Ramos (cell line): ENCODE data around the gene ST6GALNAC4.

Experiments
- in situ Hi-C: fragments of 300-500 bp; cut with MboI; formaldehyde crosslinking; loops from one replicate; pipeline ENCODE4 v1.14.3; 2022; ENCODE audit warnings: low sequenced_read_pairs; ENCODE audit not compliant: unreplicated experiment

ST6GALNAC4 gene

DNA sequence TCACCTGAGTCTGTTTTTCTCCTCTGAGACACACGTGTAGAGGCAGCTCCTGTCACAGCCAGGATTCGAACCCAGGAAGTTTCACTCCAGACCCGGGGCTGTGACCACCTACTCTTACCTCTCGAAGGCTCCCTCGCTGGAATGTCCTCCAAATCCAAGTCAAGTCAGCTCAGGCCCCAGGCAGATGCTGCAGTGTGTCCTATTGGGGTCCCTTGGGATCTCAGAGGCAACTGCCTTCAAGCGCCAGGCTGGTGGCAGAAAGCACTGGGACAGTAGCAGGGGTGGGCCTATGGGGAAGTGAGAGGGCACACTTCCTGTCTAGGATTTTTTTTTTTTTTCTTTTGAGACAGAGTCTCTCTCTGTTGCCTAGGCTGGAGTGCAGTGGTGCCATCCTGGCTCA is 762 bp upstream of the ST6GALNAC4 start:
- in situ Hi-C loops: no loop called here

DNA sequence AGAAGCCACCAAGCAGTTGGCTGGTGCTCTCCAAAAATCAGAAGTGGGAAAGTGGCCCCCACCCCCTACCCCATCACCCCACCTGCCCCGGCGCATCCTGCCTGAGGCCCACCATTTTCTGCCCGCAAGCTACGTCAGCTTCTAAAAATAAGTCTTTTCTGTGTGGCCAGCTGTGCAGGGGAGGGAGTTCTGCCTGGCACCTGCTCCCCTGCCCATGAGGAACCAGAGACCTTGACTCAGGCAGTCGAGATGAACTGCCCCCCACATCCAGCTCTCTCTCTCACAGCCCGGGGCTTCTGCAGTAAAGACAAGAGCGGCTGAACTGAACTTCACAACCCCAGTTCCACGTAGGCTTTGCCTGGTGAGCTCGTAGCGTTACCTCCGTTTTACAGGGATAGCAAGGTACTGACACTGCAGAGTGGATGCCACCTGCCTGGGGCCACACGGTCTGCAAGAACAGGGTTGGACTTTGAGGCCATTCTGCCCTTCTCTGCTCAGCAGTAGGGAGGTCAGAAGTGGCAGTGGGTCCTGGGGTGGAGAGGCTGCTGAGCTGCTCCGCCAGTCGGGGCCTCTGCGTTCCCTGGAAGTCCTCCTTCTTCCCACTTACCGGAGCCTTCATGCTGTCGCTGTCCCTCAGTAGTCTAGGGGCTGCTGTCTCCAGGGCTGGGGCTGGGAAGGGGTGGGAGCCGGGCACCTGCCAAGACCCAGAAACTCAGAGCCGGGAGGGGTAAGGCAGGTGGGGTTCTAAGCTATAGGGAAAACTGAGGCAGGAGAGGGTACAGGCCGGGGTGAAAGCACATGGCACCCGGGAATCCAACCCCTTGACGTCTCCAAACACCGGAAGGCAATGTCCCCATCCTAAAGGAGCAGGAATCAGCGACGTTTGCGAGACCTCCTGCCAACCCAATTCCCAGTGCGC is 781 bp downstream of the ST6GALNAC4 start:
- in situ Hi-C loops: no loop called here

DNA sequence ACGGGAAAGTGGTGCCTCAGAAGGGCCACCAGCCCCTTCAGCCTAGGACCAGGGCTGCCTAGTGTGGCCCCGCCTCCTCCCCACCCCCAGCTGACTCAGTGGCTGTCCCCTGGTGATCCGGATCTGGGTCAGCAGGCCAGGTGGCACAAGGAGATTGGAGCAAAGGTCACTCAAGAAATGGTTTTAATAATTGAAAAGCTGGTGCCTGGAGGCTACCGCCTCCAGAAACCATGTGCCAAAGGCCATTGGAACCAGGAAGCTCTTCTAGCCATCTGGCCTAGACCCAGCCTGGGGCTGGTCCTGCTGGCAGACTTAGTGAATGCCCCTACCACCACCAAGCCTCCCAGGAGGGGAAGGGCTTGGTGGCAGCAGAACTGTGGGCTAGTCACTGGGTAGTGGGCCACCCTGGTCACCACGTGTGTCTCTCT is 1.5 kb downstream of the ST6GALNAC4 start:
- in situ Hi-C loops: no loop called here

DNA sequence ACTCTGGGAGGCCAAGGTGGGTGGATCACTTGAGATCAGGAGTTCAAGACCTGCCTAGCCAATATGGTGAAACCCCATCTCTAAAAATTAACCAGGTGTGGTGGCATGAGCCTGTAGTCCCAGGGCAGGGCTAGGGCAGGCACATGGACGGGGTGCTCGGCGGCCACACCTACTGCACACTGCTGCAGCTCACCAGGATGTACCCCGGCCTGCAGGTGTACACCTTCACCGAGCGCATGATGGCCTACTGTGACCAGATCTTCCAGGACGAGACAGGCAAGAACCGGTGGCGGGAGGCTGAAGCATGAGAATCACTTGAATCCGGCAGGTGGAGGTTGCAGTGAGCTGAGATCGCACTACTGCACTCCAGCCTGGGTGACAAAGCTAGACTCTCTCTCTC is 3.2 kb downstream of the ST6GALNAC4 start:
- in situ Hi-C loops: loop anchor here (5.0 kb wide), 1 partner anchor 131 kb away; no protein-coding TSS in a partner anchor

DNA sequence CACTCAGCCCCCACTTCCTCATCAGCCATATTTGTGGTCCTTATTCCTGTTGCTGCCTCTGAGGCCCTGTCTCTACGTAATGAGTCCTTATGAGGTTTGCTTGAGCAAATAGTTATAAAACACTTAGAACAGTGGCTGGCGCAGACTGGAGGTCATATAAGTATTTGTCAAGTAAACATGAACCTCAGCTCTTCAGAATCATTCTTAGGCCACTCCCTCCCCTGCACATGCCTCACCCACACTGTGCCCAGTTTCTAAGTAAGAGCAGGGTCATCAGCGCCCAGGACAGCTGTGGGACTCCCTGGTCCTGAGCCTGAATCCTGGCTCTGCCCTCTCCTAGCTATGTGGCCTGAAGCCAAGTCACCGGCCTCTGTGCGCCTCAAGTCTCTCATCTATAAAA is 4.0 kb downstream of the ST6GALNAC4 start:
- in situ Hi-C loops: loop anchor here (5.0 kb wide), 1 partner anchor 131 kb away; no protein-coding TSS in a partner anchor

DNA sequence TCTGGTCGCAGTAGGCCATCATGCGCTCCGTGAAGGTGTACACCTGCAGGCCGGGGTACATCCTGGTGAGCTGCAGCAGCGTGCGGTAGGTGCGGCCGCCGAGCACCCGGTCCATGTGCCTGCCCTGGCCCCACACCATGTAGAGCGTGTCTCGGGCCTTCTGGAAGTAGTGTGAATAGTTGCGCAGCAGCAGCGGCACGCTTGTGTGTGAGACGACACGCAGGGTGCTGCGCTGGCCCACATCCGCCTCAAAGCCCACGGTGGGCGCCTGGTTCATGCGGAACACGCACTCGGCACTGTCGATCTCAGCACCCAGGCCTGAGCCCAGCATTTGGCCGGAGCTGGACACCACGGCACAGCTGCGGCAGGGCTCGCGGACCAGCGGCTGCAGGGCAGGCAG is 4.5 kb downstream of the ST6GALNAC4 start:
- in situ Hi-C loops: loop anchor here (5.0 kb wide), 1 partner anchor 130 kb away; no protein-coding TSS in a partner anchor

DNA sequence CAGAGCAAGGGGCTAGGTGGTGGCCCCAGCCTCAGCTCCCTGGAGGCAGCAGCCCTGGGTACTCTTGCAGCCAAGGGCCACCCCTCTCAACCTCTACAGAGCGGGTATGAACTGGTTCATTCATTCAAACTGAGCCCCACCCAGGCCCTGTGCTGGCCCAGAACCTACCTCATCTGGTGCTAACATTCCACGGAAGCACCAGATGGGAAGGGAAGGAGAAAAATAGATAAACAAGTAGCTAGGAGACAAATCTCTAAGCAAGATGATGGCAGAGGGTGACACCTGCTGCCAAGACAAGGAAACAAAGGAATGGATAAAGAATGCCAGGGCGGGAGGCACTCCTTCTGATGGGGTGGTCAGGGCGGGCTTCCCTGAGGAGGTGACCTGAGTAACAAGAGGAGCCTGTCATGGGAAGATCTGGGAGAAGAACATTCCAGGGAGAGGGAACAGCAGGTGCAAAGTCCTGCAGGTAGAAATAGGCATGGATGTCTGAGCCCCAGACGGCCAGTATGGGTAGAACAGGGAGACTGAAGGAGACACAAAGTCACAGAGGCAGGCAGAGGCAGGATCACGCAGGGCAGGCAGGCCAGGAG is 6.1 kb downstream of the ST6GALNAC4 start:
- in situ Hi-C loops: loop anchor here (5.0 kb wide), 1 partner anchor 128 kb away; no protein-coding TSS in a partner anchor

DNA sequence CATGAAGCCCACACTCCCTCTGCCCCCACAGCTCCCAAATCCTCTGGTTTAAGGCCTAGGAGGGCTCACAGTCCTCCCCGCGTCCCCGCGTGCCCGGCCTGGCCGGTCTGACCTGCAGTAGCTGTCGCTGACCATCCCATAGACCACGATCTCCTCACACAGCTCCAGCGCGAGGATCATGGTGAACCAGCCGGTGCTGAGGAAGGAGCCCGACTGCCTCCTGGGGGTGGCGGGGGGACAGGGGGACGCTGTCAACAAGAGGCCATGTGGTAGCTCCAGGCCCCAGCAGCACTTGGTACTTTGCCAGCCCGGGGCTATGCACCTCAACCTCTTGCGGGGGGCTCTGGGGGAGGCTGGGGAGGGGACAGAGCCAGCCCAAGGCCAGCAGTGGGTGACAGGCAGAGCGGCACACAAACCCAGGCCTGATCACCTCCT is 7.0 kb downstream of the ST6GALNAC4 start:
- in situ Hi-C loops: loop anchor here (5.0 kb wide), 1 partner anchor 128 kb away; no protein-coding TSS in a partner anchor

DNA sequence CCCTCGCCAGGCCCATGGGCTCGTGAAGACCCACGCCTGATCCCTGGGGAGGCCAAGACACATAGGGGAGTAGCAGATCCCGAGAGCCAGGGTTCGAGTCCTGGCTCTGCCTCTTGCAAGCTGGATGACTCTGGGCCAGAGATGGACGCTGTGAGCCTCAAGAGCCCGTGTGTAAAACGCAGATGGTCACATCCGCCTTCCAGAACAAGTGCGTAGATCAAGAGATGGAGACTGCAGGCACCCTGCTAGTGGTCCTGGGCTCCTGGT is 8.2 kb downstream of the ST6GALNAC4 start:
- in situ Hi-C loops: no loop called here

DNA sequence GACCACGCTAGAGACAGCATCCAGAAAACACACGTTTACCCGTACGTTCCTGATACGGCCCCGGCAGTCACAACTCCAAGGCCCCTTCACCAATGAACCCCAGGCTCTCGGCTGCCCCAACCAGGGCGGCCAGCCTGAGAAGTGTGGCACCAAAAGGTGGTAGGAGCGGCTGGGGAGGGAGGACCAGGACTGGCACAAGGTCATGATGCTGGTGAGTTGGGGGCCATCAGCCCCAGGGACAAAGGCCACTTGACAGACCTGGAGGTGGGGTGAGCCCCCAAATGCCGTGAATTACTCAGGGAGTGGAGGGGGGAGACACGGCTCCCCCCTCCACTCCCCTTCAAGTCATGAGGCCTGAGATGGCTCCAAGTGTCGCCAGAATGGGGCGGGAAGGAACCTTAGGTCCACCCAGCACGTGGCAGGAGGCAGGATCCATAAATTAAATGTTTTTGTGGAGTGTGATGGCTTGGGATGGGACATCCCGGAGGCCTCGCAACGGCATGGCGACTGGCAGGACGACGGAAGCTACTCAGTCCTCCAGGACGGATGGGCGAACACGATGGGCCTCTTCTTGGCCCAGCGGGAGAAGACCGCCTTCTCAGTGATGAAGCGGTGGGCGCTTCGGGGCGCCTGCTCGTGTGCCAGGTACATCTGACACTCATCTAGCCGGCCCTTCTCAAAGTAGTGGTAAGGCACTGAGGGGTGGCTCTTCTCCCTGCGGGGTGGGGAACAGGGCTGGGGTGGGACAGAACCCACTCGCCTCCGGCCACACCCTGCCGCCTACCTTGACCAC is 8.8 kb downstream of the ST6GALNAC4 start:
- in situ Hi-C loops: no loop called here

DNA sequence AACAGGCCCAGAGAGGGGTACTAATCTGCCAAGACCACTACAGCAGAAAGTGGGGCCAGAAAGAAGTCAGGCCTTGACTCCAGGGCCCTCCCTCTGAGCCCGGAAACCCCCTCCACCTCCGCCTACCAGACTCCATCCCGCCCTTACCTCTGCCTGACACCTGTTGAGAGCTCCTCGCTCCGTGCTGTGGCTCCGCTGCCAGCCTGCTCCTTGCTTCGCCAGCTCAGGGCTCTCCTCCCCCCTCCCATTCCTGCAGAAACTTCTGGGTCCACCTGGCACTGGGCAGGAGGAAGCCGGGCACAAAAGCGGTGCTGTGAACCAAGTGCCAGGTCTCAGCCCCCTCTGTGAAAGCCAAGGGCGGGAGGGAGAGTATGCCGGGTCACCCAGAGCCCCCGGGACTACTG is 11.1 kb downstream of the ST6GALNAC4 start:
- in situ Hi-C loops: no loop called here

DNA sequence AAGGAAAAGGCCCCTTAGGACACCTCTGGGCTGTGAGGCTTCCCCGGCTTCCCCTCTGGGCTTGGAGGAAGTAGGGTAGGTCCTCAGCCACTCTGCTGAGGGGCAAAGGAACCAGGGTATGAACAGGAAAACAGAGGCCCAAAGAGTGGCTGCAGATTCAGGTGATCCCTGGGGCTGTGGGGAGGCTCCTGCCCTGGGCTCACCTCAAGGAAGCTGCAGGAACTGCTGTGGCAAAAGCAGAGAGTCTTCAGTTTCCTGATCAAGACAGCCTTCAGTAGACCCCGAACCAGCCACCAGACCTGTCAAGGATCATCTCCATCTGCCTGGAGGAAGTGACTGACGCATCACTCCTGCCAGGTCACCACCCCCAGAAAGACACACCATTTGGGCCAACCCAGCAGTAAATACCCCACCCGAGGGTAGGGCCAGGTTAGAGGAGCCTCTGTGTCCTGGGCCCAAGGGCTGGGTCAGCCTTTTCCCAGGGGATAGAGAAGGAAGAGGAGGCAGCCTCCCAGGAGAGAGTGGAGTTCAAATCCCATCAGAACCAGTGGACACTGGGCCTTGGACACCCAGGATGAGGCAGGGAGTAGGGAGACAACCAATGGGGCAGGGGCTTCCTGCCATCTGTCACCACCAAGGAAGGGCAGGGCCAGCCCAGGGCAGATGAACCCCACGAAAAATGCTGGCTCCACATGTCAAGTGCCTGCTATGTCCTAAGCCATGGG is 11.7 kb downstream of the ST6GALNAC4 start:
- in situ Hi-C loops: no loop called here

DNA sequence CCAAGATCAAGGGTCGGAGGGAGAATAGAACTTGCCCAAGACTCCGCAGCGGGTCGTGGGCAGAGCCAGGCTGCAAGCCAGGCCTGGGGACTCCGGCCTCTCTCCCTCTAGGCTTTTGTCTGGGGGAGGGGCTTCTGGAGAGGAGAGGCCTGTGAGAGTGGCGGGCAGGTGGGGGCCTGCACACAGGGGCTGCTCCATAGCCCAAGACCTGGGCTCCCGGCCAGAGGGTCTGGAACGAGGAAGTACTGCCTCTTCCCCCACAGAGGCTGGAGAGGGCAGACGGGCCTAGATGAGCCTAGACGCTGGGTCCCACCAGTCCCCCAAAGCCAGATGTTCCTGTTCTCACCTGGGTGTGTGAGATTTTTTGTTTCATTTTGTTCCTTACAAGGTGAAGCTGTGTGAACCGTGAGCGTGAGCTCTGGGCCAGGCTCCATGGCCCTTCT is 12.3 kb downstream of the ST6GALNAC4 start:
- in situ Hi-C loops: no loop called here

DNA sequence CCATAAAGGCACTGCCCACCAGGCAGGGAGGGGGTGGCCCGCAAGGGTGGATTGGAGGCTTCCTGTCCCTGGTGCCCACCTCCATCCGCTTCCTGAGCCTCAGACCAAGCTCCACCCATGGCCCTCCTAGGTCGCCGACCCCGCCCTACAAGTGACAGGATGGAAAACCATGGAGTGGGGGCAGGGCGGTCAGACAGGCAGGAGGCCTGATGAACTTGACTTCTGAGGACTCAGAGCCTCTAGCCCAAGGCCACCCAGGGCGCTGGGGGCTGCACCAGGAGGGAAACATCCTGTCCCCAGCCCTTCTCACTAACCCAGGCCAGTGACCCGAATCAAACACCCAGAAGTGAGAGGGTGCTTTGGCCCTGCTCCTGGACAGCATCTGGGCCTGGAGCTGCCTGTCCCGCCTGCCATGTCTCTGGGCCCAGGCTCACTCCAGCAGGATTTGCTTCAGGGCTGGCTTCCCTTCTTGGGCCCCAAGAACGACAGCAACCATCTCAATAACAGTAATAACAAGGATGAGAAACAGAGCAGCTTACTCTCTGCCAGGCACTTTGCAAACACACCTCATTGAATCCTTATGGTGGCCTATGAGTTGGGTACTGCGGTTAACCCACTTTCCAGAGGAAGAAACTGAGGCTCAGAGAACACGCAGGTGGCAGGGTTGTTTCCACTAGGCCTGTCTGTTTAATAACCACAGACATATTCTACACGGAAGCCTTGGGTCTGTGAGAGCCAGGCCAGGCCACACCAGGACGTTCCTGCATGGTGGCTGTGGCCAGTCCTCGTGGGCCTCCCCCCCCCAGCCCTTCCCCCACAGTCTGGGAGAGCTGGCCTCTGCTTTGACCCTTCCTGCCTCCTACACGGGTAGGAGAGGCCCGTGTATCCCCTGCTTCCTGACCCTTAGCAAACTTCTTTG is 13.0 kb downstream of the ST6GALNAC4 start:
- in situ Hi-C loops: no loop called here

DNA sequence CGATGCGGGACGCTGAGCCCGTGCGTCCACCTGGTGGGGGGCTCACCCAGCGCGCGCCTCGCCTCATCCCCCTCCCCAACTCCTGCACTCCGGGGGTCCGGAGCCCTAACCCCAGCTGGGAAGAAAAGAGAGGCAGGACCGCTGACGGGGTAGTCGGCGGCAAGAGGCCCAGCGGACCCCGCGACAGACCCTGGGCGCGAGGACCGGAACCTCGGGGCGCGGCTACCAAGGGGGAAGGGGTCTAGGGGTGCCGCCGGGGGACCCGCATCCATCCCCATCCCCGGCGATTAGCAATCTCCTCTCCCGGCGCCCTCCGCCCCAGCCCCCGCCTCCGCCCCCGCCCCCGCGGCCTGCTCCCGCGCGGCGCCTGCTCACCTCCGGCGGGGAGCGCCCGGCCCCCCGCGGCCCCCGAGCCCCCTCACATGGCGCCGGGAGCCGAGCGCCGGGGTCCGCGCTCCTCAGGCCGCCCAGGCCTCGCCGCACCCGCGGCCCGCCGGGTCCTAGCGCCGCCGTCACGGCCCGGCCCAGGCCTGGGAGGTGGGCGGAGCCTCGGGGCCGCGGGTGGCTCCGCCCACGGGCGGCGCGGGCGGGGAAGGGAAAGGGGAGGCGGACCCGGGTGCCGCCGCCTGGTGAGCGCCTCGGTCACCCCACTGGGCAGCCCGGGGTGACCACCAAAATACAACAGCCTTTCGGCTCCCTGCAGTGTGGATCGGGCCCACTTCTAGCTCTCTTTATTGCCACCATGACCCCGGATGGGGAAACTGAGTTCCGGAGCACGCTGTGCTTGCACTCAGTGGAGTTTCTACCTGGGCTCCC is 17.5 kb downstream of the ST6GALNAC4 start, which contains the start of gene ST6GALNAC6:
Gene ST6GALNAC6 (minus strand): TSS at position 476 of the 816 bp plus-strand sequence. CDS start 1,622 bp downstream, outside the sequence.
- in situ Hi-C loops: no loop called here

DNA sequence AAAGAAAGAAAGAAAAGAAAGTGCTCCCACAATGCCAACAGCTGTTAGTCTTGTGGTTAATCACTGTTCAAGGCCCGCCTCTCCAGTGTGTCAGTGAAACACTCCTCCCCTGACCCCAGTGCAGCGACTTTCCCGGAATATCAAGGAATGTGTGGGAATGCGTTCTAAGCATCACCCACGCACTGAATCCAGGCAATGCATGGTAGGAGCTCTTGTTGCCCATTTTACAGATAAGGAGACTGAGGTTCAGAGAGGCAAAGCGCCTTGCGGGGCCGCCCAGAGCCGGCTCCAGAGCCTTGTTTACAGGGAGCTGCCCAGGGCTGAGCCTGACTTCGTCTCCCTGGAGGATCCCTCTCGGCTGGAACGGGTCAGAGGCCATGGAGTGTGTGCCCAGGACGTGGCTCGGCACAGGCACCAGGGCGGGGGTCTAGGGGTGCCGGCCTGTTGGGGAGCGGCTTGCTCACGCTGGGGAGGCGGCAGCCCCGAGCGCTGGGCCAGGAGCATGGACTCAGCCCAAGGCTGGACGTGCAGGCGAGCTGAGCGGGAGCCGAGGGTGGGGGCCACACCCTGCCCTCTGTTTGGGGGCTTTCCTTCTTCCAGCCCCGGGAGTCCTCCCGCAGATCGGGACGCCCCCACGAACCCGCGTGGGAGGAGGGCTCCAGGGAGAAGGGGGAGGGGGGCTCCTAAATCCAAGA is 18.3 kb downstream of the ST6GALNAC4 start:
- in situ Hi-C loops: no loop called here

DNA sequence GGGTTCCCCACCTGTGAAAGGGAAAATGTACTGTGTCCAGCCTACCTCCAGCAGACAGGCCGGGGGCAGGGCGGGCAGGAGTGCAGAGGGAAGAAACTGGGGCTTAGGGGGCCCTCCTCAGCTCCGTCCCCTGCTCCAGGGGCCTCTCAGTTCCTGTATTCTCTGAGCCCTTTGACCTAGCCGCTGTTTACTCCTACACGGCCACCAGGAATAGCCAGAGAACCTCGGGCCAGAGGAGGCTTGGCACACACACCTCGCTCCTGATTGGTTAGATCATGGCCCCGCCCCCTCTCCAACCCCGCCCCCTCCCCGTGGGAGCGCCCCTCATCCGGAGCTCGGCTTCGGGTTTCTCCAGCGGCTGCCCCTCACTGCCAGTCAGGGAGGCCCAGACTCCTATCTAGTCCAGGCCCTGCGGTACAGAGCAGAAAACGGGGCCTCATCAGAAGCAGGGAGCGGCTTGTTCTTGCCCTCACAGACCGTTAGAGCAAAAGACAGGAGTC is 19.6 kb downstream of the ST6GALNAC4 start:
- in situ Hi-C loops: no loop called here
